Dermis microvascular lymphatic vessel endothelial cell (primary cell): ENCODE data around the gene LVRN. TPM values are rescaled to one million over a fixed set of nuclear protein-coding genes. Genes with fewer than 3 reads are reported as not detected.
A peak's percentile ranks its signal among the peaks of the same experiment; 100 is the strongest.

ENCODE experiments used
- DNase-seq, 2 donors: peaks; one replicate each; pipeline versions ENCODE4 v3.0.0 to v3.0.0-alpha.2; 2010; ENCODE audit warnings: low read depth in 2 of 2
- total RNA-seq: library from RNA; depleted of rRNA; stranded (reverse); fragments of >200 nt; gene quantifications from 2 replicates; pipeline ENCODE4 v1.2.1, GENCODE V29; 2014

The LVRN gene
- total RNA-seq, 1 donor from 2014 or later = 0.13 TPM

DNA sequence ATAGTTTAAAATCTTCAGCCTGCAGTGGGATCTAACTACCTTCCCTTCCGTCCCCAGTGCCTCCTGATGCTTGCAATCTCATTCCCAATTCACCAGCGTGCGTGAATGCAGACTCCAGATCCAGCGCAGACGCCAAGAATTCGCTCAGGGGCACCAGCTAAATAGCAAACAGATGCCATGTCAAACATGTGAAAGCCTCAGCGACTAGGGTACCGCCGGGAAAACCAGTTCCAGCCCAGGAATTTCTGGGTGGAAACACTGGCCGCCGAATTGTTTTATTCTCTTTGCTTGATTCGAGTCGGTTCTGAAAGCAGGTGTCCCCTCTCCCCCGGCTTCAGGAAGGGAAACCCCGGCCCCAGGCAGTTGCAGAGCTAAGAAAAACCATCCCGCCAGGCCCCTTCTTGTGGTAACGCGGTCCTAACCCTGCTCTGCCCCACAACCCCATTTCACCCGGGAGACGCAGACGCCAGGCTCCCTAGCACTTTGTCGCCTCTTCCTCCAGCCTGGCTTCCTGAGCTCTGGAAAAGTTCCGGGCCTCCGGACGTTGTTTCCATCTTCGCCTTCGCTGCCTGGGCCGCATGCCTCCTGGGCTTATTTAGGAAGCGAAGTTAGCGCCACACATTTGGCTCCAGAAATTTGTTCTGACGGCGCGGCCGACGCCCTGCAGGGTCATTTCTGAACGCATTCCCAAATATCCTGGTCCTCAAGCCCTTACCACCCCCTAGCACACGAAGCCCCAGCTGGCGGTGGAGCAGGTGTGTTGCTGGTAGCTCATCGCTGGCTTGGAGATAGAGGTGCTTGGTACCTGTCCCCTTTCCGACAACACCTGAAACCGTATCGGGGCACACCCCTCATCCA lies 665 bp upstream of the LVRN start:
- DNase-seq = no peak

DNA sequence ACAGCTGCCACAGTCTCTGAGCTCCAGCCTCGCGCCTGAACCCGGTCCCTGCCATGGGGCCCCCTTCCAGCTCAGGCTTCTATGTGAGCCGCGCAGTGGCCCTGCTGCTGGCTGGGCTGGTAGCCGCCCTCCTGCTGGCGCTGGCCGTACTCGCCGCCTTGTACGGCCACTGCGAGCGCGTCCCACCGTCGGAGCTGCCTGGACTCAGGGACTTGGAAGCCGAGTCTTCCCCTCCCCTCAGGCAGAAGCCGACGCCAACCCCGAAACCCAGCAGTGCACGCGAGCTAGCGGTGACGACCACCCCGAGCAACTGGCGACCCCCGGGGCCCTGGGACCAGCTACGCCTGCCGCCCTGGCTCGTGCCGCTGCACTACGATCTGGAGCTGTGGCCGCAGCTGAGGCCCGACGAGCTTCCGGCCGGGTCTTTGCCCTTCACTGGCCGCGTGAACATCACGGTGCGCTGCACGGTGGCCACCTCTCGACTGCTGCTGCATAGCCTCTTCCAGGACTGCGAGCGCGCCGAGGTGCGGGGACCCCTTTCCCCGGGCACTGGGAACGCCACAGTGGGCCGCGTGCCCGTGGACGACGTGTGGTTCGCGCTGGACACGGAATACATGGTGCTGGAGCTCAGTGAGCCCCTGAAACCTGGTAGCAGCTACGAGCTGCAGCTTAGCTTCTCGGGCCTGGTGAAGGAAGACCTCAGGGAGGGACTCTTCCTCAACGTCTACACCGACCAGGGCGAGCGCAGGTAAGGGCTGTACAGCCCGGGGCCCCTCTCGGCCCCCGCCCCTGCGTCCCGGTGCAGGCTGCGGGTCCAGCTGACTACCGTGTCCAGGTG lies 509 bp downstream of the LVRN start:
- DNase-seq = peak in 1 of 2 donors; percentile 21

DNA sequence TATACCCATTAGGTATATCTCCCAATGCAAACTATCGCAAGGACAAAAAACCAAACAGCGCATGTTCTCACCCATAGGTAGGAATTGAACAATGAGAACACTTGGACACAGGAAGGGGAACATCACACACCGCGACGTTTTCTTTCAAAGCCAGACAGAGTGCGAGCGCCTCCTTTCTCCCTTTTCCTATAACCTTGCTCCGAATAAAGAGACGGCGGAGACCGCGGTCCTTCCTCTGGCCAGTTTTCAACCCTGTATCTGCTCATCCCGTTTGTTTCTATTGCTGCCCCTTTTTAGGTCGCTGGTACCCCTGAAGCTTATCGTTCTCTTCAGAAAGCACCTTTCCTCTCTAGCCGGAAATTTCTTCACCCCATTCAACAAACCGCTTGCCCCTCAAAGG lies 1.3 kb downstream of the LVRN start:
- no peak for DNase-seq

DNA sequence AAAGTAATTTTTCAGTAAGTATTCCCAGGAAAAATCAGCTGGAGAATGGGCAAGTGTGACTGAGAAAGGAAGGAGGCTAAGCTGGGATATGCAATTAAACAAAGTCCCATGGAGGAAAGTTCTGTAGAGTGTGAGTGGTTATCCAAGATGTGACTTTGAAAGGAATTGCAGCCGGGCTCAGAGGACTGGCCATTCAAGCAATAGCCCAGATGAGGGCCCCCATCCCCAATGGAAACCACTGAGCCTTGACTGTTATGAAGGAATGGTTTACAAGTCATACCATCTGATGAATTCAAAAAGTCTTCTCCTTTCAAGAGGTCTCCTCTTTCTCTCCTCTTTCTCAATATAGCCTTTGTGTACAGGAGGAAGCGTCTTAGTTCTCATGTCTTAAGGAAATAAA lies 6.5 kb downstream of the LVRN start:
- DNase-seq = no peak

DNA sequence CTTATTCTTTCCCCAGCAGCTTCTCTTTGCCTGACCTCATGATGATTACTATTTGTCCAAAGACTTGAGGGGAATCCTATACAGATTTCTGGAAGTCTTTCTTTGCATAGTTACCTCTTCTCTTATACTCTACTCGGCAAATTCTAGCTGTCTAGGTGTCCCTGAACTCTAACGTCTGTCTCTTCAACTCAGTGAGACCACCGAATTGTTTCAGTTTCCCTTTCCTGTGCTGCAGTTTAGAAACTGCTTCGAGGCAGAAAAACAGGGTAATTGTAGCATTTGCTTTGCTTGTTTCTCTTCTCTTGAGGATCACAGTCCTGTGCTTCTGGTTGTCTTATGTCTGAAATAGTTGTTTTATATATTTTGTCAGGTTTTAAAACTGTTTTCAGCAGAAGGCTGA lies 14.8 kb downstream of the LVRN start:
- DNase-seq = no peak

DNA sequence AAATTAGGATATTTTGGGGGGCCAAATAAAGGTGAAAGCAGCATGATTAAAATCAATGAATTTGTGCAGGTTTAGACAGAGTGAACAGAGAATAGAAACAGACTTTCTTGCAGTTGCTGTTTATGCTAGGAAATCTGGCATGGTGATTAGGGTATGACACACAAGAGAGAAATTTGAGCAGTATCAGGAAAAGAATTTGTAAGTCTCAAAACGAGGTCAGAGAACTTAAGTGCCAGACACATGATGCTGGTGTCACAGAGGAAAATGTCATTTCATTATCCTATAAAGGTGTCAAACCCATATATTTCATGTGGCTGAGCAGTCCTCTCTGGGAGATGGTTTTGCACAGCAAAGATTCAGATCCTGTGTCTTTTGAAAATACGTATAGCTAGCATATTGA lies 15.7 kb downstream of the LVRN start:
- DNase-seq = peak in 1 of 2 donors; percentile 63

DNA sequence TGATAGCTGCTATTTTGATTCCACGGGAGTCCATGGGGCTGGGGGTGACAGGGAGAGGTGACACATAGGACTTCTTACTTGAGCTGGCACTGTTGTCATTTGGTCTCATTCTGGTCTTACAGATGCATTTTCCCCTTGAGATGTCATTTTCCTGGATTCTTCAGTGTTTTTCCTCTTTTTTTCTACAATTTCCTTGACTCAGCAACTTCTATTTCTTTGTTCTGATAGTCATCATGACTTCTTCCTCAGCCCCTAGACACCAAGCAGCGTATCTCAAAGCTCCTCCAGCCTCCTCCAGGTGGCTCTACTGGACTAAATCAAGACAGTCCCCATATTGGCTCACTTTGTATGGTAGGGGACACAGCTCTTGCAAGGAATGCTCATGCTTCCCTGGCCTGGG lies 16.5 kb downstream of the LVRN start:
- no peak for DNase-seq

DNA sequence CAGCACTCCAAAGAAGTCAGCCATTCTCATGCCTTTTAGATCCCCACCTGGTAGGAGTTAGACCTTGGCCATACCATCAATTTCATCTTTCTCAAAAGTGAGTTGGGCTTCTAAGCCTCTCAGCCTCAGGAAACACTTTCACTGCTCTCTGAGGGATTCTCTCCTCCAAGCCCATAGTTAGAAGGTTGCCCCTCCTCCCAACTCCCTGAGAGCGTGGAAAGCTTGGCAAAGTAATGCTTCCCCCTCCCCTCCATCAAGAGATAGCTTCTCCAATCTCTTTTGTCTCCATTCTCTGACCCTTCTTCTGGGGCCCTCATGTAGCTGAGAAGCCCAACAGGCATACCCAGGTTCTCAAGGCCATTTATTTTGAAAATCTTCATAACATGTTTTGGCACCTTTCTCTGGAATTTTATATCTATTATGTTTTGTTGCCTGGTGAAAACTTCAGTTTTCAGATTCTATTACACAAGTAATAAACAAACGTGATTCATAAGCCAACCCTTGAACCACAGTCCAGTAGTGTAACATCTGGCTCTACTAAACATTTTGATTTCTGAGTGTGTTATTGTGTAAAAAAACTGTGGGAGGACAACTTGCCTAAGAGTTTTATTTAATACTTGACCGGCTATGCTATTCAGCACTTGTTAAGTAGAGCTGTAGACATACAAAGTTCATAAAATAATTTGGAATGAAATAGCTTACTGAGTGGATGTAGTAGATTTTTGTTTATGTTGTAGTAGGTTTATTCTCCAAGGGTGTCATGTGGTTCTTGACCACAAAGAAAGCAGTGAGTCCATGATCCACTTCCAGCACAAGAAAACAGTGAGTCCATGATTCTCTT lies 17.1 kb downstream of the LVRN start:
- DNase-seq = no peak

DNA sequence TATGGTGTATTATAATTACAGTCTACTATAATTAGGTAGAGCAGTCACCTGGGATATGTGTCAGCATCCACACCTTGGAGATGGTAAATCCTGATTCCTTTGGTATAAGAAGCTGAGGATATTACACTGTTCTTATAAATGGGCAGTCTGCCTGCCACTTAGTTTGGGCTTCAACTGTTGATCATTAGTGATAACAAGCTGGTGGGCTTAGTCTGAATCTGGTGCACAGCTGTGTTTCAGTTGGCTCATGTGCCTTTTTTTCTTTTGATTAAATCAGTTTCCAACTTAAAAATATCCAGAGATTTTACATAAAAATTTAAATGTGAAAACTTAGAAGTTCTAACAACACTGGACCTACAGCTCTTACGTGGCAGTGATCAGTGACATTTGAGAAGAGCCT lies 21.2 kb downstream of the LVRN start:
- DNase-seq = no peak

DNA sequence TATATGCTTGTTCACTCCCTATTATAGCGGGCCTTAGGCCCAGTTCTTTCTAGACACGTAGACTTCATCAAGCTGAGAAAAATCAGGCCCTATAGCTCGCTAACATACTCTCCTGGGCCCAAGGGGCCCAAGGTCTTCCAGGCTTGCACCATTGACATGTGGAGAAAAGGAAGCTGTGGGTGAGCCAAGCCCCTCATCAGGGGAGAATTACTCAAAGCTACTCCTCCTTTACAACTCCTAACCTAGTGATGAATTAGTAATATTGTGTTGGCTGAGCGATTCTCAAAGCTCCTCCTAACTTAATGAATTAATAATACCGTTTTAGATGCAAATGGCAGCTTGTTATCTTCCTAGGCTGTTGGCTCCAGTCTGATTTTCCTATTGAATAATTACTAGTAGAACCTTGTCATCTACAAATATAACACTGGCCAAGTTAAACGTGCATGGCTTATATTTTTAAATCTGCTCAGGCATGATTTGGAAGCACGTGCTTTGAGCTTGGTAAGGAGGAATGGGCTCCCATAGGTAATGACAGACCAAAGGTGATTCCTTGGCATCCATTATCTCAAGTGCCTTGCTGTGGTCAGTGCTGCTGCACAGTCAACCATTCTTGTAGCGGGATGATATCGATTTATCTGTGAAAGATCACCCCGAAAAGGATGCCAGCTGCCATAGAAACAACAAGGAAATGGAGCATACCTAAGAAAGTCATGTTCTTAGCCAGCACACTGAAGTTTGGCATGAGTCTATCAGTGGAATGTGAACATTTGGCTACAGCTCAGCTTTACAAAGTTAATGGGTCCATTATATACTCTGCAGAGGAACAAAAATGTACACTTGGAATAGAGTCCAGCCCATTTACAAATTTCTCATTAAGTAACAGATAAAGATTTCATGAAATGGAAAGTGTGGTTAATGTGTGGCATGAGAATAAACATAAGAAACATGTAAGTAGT lies 23.8 kb downstream of the LVRN start:
- DNase-seq = no peak

DNA sequence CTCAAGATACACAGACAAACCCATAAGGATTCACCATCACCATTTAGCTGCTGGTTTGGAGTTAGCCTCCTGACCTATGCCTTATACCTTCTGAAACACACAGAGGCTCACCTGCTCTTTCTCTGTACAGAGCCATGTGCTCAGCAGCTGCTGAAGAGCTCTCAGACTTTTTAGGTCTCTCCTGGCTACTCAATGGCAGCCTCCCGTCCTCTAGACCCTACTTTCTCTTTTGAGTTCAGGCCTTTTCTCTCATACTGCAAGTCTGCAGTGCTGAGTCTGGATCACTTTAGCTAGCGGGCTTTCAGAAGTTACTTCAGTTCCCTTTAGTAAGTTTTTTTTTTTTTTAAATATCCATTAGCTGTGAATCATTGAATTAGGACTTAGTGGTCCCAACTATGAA lies 25.7 kb downstream of the LVRN start:
- no peak for DNase-seq

DNA sequence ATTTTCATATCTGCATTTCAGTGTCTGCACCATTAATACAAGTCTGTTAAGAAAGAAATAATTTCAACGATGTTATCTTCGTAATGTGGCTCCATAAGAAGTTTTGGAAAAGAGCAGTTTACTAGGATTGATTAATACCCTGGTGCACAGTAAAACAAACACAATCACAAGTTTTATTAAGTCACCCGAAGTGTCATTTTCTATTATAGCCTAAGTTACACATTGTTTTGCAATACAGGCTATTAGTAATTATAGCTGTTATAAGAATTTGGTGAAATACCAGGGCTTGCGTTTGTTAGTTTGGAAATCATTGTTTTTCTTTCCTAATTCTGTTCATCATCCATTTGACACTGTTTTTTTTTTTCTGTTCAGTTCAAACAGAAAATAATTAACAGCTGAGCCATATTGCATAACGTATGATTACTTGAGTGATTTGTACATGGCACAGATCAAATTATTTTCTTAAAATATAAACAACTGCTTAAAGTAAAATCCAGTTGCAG lies 30.6 kb downstream of the LVRN start:
- no peak for DNase-seq

DNA sequence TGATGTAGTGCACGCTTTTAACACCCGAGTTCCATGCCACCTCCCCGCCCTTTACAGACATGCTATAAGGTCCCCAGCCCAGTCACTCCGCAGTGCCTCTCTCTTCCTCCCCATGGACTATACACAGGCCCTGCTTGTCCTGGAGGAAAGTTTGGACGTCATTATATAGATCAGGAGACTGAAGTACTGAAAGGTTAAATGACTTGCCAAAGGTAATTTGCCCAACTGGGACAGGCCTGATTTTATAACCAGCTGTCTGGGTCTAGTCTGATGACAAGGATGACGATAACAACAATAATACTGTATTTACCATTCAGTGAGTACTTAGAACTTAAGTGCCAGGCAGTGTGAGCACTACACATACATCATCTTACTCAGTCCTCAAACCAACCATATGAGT lies 33.1 kb downstream of the LVRN start:
- DNase-seq = no peak

DNA sequence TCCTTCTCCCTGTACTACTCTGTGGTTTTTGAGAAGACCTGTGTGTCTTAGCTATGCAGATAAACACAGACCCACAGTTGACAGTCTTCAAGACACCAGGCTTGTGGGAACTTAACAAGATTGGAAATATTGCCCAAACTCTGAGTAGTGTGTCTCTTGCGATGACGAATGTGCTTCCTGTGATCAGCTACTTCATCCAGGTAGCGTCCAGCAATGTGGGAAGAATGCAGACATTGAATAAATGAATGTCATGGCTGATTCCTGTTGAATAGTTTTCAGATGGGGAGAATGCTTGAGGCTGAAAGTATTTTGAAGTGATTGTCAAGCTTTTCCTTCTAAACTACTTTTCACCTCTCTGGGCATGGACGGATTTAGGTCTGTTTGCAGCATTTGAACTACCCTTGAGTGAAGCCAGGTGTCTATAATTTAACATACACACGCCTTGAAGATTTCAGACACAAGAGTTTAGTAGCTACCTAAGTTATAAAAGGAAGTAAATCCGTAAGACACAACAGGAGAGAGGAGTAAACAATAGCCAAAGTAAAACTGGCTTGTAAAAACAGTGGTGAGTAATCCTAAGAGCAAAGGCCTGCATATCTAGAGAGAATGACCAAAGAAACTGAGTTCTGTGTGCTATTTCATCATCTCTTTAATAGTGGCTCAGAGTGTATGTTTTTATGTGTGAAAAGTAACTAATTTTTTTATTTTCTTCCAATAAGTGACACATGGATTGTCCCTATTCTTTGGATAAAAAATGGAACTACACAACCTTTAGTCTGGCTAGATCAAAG lies 40.0 kb downstream of the LVRN start:
- DNase-seq = no peak

DNA sequence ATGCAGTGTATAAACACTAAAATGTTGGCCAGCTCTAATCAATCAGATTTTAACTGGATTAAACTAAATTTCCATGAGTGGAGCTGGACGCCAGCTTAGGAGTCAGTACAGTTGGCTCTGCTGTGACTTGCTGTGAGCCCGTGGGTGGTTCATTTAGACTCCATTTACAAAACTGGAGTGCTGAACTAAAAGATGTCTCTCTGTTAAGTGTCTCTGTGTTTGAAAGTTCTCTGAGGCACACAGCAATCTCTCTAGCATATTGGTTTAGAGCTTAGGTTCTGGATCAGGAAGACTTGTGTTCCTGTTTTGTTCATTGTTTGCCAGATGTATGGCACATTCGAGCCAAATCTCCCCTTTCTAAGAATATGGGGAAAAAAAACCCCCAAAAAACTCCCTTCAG lies 42.0 kb downstream of the LVRN start:
- no peak for DNase-seq

DNA sequence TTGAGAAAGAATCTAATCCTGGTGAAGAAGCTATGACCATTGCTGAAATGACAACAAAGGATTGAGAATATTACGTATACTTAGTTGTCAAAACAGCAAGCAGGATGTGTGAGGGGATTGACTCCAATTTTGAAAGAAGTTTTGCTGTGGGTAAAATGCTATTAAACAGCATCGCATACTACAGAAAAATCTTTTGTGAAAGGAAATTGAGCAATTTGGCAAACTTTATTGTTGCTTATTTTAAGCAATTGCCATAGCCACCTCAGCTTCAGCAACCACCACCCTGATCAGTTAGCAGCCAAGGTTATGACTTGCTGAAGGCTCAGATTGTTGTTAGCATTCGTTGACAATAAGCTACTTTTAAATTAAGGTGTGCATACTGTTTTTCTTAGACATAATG lies 47.5 kb downstream of the LVRN start:
- DNase-seq = no peak

DNA sequence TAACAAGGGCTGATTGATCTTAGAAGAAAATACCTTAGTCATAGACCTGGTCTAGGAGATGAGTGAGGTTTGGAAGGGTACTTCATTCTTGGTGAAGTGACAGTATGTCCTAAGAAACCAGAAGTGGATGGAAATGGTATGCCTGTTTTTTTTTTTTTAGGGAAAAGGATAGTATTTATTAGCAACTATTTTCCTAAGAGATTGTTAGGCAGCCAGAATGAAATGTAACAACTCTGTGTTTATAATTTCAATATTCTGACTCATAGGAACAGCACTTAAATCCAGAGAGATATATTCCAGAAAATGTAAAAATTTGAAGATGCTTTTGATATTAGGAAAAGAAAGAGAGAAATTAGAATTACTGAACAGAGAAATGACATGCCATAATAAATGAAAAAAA lies 48.8 kb downstream of the LVRN start:
- DNase-seq = no peak

DNA sequence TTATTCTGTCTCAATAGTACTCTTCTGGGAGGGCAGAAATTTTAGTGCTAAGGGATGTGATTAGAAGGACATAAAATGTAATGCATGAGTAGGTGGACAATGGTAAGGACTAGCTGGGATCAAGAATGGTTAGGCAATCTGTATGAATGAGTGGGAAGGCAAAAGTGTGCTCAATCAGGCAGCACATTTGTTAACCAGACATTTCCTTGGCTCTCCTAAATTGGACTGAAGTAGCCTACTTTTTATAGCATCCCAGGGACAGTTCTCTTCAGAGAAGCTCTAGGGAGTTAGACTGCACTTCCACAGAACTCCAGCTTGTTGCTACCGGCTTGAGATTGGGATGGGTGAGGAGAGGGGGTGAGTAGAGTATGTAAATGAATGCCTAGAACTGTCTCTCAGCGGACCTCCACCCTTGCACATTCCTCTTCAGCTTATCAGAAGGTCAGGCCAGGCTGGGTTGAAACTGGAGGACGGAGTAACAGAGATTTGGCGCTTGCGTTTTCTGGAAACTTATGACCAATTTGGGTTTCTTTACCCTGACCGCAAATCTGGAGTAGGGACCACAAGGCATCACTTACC lies 51.0 kb downstream of the LVRN start:
- DNase-seq = no peak

DNA sequence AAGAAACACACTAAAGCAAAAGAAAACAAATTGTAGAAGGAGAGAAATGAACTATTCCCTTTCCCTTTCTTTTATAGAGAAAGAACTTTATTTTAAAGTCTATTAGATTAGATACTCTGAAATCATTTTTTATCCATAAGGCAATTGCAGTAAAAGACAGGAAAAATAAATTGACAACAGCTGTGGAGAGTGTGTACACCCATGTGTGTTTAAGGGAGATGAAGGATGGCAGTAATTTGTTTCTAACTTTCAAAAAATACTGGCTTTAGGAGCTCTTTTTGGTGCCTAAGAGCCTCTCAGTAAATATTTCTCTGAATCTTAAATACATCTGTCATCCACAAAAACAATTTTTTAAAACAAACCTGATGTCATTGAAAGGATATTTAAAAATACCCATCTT lies 51.7 kb downstream of the LVRN start:
- no peak for DNase-seq
